ENCODE measurements around the gene ELF2. TPM values are rescaled to one million over a fixed set of nuclear protein-coding genes. Genes with fewer than 3 reads are reported as not detected.
"Not testable (repeated sequence)": the region's sequence is repeated elsewhere in the genome, so short reads cannot be mapped to it uniquely, and the experiment has no call there.

ELF2 gene
- total RNA-seq, 5 donors from 2014 or later (not counting 1 experiment from before 2014, with no cell fraction given): 52.8 to 78.1 (median 54.0) TPM

DNA sequence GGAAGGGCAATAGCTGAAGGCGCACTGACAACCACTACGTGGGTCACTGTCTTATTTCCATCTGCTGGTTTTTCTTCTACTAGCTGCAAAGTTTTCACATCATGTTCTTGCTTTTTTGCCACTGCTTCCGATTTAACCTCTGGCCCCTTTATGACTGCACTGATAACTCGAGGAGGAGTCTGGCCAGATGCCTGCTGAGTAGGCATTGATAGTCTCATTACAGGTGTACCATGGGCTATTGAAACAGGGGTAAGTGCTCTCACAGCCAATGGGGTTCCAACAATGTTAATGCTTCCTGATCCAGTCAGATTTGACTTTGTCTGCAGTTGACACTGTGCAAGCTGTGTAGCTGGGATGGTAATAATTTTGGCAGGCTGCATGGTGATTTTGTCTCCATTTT lies 118.0 kb downstream of the ELF2 start:
- H3K9me3 ChIP-seq; H3K4me1 ChIP-seq (ENCODE audit: control insufficient read depth in 1 of 2, extremely low read depth in 1 of 2, insufficient read depth in 2 of 2, low read length in 2 of 2); H3K4me3 Mint-ChIP-seq; H3K27me3 ChIP-seq (replicated peaks in 1 of 2; ENCODE audit: control insufficient read depth in 2 of 2, extremely low read depth in 1 of 2, insufficient read depth in 2 of 2, low read length in 1 of 2); H3K9me3 Mint-ChIP-seq; H3K27me3 Mint-ChIP-seq; H3K4me3 ChIP-seq (ENCODE audit: control insufficient read depth in 1 of 2, extremely low read depth in 1 of 2, low read length in 1 of 2); DNase-seq; ATAC-seq (replicated peaks in 1 of 4); H3K27ac ChIP-seq (ENCODE audit: low read length): not testable (repeated sequence)
- POLR2A ChIA-PET: interaction anchor here (0.6 to 0.7 kb wide), 5 partner anchors 14 to 311 kb away, joined by 3 to 5 read pairs (median 4); no protein-coding TSS in a partner anchor
- peak overlapping the region in 1 of 2 donors; percentile 72 for H3K27ac Mint-ChIP-seq
- H3K36me3 Mint-ChIP-seq: peaks cover 49% of the 10 kb centered on the region
- H3K36me3 ChIP-seq (ENCODE audit: control insufficient read depth in 2 of 2, extremely low read depth in 1 of 2, insufficient read depth in 1 of 2, low read length in 1 of 2): peaks cover 5 to 66% of the 10 kb centered on the region in 2 donors
- WGBS (ENCODE audit: insufficient coverage): 100% methylated on average over 2 of the region's 4 CpGs
- H3K4me1 Mint-ChIP-seq: peaks cover 39 to 40% (median 39%) of the 10 kb centered on the region in 3 donors
- CTCF ChIA-PET: interaction anchor here (0.7 to 1.1 kb wide), 3 partner anchors 18 to 28 kb away, joined by 3 to 5 read pairs (median 3); no protein-coding TSS in a partner anchor

DNA sequence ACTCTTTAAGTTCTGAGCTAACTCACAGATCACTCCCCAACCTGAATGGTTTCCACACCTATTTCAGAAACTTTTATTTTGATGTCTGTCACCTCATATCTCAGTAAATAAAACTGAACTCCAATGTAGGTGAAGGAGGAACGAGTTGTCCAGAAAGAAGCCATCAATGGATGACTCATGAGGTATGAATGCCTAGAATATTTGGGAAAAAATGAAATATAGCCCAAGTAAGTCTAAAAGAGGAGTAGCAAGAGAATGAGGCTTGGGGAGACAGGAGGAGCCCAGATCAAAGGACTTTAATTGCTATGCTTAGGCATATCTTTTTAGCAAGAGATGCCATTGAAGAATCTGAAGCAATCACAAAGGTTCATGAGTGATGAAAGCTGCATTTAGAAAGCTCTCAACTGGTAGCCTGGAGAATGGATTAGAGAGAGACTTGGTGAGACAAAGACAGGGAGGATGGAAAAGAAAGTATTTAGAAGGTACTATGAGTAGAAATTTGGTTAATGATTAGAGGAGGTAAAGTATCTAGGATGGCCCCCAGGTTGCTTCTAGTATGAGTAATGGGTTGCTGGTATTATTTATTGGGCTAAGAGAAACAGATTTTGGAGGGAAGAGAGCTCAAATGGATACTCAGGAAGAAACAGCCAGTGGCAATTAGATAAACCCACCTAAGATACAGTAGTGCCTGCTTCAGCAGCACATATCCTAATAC lies 122.1 kb downstream of the ELF2 start:
- Mint-ChIP-seq H3K4me1 (peaks cover 35 to 42% (median 39%) of the 10 kb centered on the region in 3 donors), H3K9me3 (no peaks in the 10 kb centered on the region), H3K27ac (peak overlapping the region; percentile 78 to 86), H3K36me3 (peaks cover 42% of the 10 kb centered on the region), H3K27me3 (no peaks in the 10 kb centered on the region), H3K4me3 (no peak overlapping the region)
- DNase-seq (no peak), ATAC-seq (replicated peaks in 1 of 4) (no peak)
- peaks cover 0 to 3% of the 10 kb centered on the region in 2 experiments for H3K4me1 ChIP-seq (ENCODE audit: control insufficient read depth in 1 of 2, extremely low read depth in 1 of 2, insufficient read depth in 2 of 2, low read length in 2 of 2)
- ChIA-PET POLR2A (interaction anchor here (0.7 kb wide), 2 partner anchors 24 to 542 kb away, joined by 3 read pairs; no protein-coding TSS in a partner anchor), CTCF (interaction anchor here (1.2 to 1.8 kb wide), 2 partner anchors 24 to 25 kb away, joined by 4 read pairs; no protein-coding TSS in a partner anchor)
- no peak overlapping the region for H3K4me3 ChIP-seq (ENCODE audit: control insufficient read depth in 1 of 2, extremely low read depth in 1 of 2, low read length in 1 of 2)
- H3K36me3 ChIP-seq (ENCODE audit: control insufficient read depth in 2 of 2, extremely low read depth in 1 of 2, insufficient read depth in 1 of 2, low read length in 1 of 2): peaks cover 5 to 47% of the 10 kb centered on the region in 2 donors
- WGBS (ENCODE audit: insufficient coverage): no CpG with 5 or more reads among the region's 1 CpG
- no peak overlapping the region for H3K27ac ChIP-seq (ENCODE audit: low read length)
- no peaks in the 10 kb centered on the region for H3K27me3 ChIP-seq (replicated peaks in 1 of 2; ENCODE audit: control insufficient read depth in 2 of 2, extremely low read depth in 1 of 2, insufficient read depth in 2 of 2, low read length in 1 of 2)
- H3K9me3 ChIP-seq: no peaks in the 10 kb centered on the region

DNA sequence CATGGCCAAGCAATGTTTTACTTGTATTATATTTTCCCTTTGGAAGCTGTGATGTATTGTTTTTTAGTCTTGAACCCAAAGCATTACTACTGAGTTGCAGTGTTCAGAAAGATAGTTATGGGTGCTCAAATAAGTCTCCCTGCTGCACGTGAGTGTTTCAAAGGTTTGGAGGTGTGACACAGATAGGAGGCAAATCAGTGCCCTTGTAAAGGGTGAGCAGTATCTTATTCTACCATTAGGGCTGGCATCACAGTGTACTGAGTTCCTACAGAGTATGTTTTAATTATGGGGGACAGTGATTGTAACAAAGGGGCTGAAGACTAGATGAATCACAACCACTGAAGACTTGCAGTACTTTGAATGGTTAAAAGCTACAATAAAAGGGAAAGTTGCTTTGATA lies 123.1 kb downstream of the ELF2 start:
- Mint-ChIP-seq H3K4me1 (peaks cover 32 to 38% (median 34%) of the 10 kb centered on the region in 3 donors), H3K27ac (peak overlapping the region; percentile 6 to 75), H3K4me3 (no peak overlapping the region), H3K9me3 (no peaks in the 10 kb centered on the region), H3K27me3 (no peaks in the 10 kb centered on the region), H3K36me3 (peaks cover 38% of the 10 kb centered on the region)
- Histone ChIP-seq H3K4me3 (ENCODE audit: control insufficient read depth in 1 of 2, extremely low read depth in 1 of 2, low read length in 1 of 2) (no peak overlapping the region), H3K27ac (ENCODE audit: low read length) (no peak overlapping the region), H3K9me3 (no peaks in the 10 kb centered on the region), H3K27me3 (replicated peaks in 1 of 2; ENCODE audit: control insufficient read depth in 2 of 2, extremely low read depth in 1 of 2, insufficient read depth in 2 of 2, low read length in 1 of 2) (no peaks in the 10 kb centered on the region), H3K36me3 (ENCODE audit: control insufficient read depth in 2 of 2, extremely low read depth in 1 of 2, insufficient read depth in 1 of 2, low read length in 1 of 2) (peaks cover 5 to 37% of the 10 kb centered on the region in 2 donors), H3K4me1 (ENCODE audit: control insufficient read depth in 1 of 2, extremely low read depth in 1 of 2, insufficient read depth in 2 of 2, low read length in 2 of 2) (peaks cover 0 to 3% of the 10 kb centered on the region in 2 experiments)
- DNase-seq (no peak), ATAC-seq (replicated peaks in 1 of 4) (no peak)
- POLR2A ChIA-PET: interaction anchor here (0.6 to 0.7 kb wide), 2 partner anchors 10 to 25 kb away, joined by 3 read pairs; no protein-coding TSS in a partner anchor
- 100% methylated on average over 1 of the region's 1 CpG for WGBS (ENCODE audit: insufficient coverage)
- CTCF ChIA-PET: interaction anchor here (1.2 to 1.8 kb wide), 2 partner anchors 23 to 24 kb away, joined by 4 read pairs; no protein-coding TSS in a partner anchor

DNA sequence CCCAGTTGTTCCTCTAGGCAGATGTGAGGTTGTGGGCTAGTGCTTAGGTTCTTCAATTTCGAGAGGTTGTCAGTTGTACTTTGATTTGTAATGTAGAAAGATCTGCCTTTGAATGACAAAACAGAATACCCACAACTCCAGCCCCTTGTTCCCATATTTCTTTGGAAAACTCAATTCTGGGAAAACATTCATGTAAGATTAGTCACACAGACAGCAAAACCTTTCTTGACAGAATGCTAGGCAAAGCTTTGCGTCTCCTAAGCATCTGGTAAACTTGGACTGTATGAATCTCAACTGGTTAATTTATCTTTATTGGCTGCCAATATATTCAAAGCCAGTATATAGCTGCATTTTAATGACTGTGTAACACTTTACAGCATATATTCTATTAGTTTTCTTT lies 126.6 kb downstream of the ELF2 start:
- 100% methylated on average over 1 of the region's 2 CpGs for WGBS (ENCODE audit: insufficient coverage)
- Histone ChIP-seq H3K9me3 (no peaks in the 10 kb centered on the region), H3K27ac (ENCODE audit: low read length) (no peak overlapping the region), H3K36me3 (ENCODE audit: control insufficient read depth in 2 of 2, extremely low read depth in 1 of 2, insufficient read depth in 1 of 2, low read length in 1 of 2) (peaks cover 0 to 27% of the 10 kb centered on the region in 2 donors), H3K4me3 (ENCODE audit: control insufficient read depth in 1 of 2, extremely low read depth in 1 of 2, low read length in 1 of 2) (no peak overlapping the region), H3K4me1 (ENCODE audit: control insufficient read depth in 1 of 2, extremely low read depth in 1 of 2, insufficient read depth in 2 of 2, low read length in 2 of 2) (no peaks in the 10 kb centered on the region), H3K27me3 (replicated peaks in 1 of 2; ENCODE audit: control insufficient read depth in 2 of 2, extremely low read depth in 1 of 2, insufficient read depth in 2 of 2, low read length in 1 of 2) (no peaks in the 10 kb centered on the region)
- H3K27me3 Mint-ChIP-seq: no peaks in the 10 kb centered on the region
- ChIA-PET POLR2A (interaction anchor here in 1 of 2 donors (0.6 kb wide), 2 partner anchors 29 to 478 kb away, joined by 5 to 6 read pairs; no protein-coding TSS in a partner anchor), CTCF (interaction anchor here in 1 of 2 donors (0.6 kb wide), 1 partner anchor 8 kb away, joined by 4 read pairs; no protein-coding TSS in a partner anchor)
- DNase-seq (no peak), ATAC-seq (replicated peaks in 1 of 4) (no peak)
- H3K36me3 Mint-ChIP-seq: peaks cover 30% of the 10 kb centered on the region
- peaks cover 8 to 19% (median 13%) of the 10 kb centered on the region in 3 donors for H3K4me1 Mint-ChIP-seq
- no peaks in the 10 kb centered on the region for H3K9me3 Mint-ChIP-seq
- no peak overlapping the region for H3K4me3 Mint-ChIP-seq
- H3K27ac Mint-ChIP-seq: no peak overlapping the region

DNA sequence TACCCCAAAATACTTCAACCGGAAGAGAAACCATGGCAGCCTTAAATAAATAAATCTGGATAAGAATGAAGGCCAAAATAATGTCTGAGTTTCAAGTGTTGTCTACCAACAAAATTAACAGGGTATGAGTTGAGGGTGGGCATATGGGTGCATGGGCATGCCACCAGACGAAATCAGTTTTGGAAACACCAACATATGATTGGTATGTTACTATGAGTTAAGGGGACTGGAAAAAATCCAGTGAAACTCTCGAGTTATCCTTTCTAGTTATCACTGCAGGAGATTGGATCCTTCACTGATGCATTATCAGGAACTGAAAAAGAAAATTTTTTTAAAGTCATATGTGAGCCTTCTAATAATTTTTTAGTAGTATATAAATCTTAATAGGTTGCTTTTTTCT lies 129.0 kb downstream of the ELF2 start:
- Histone ChIP-seq H3K27me3 (replicated peaks in 1 of 2; ENCODE audit: control insufficient read depth in 2 of 2, extremely low read depth in 1 of 2, insufficient read depth in 2 of 2, low read length in 1 of 2) (no peaks in the 10 kb centered on the region), H3K27ac (ENCODE audit: low read length) (no peak overlapping the region), H3K4me1 (ENCODE audit: control insufficient read depth in 1 of 2, extremely low read depth in 1 of 2, insufficient read depth in 2 of 2, low read length in 2 of 2) (no peaks in the 10 kb centered on the region), H3K9me3 (no peaks in the 10 kb centered on the region), H3K4me3 (ENCODE audit: control insufficient read depth in 1 of 2, extremely low read depth in 1 of 2, low read length in 1 of 2) (no peak overlapping the region), H3K36me3 (ENCODE audit: control insufficient read depth in 2 of 2, extremely low read depth in 1 of 2, insufficient read depth in 1 of 2, low read length in 1 of 2) (peaks cover 9 to 20% of the 10 kb centered on the region in 2 donors)
- POLR2A ChIA-PET: no interaction called here
- 100% methylated on average over 2 of the region's 3 CpGs for WGBS (ENCODE audit: insufficient coverage)
- Mint-ChIP-seq H3K27ac (no peak overlapping the region), H3K4me1 (peaks cover 0 to 4% (median 3%) of the 10 kb centered on the region in 3 donors), H3K4me3 (no peak overlapping the region), H3K36me3 (peaks cover 27% of the 10 kb centered on the region), H3K27me3 (no peaks in the 10 kb centered on the region), H3K9me3 (no peaks in the 10 kb centered on the region)
- ATAC-seq (replicated peaks in 1 of 4) (no peak), DNase-seq (no peak)
- CTCF ChIA-PET: interaction anchor here in 1 of 2 donors (1.2 kb wide), 1 partner anchor 9 kb away, joined by 3 read pairs; no protein-coding TSS in a partner anchor

DNA sequence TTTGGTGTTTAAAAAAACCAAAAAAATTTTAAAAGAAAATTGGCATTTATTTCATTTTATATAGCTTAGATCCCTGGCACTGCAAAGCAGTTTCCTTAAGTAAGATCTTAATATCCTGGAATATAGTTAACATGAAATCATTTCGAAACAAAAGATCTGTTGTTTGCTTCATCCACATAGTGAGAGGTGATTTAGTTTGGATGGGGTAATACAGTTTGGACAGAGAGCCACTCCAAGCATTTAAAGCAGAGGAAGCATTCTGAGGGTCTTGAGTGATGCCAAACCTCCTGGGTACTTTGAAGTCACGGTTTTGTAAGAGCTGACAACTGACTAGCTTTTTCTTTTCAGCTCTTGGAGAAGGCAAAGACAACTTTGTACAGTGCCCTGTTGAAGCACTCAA lies 132.7 kb downstream of the ELF2 start:
- no peaks in the 10 kb centered on the region for H3K27me3 Mint-ChIP-seq
- CTCF ChIA-PET: interaction anchor here (0.5 to 0.7 kb wide), 2 partner anchors 33 to 104 kb away, joined by 3 read pairs; no protein-coding TSS in a partner anchor

More for the DNA sequence above, 132.7 kb downstream of the ELF2 start:
- Histone ChIP-seq H3K27me3 (replicated peaks in 1 of 2; ENCODE audit: control insufficient read depth in 2 of 2, extremely low read depth in 1 of 2, insufficient read depth in 2 of 2, low read length in 1 of 2) (no peaks in the 10 kb centered on the region), H3K27ac (ENCODE audit: low read length) (no peak overlapping the region), H3K4me1 (ENCODE audit: control insufficient read depth in 1 of 2, extremely low read depth in 1 of 2, insufficient read depth in 2 of 2, low read length in 2 of 2) (no peaks in the 10 kb centered on the region), H3K36me3 (ENCODE audit: control insufficient read depth in 2 of 2, extremely low read depth in 1 of 2, insufficient read depth in 1 of 2, low read length in 1 of 2) (peaks cover 9 to 17% of the 10 kb centered on the region in 2 donors), H3K9me3 (no peaks in the 10 kb centered on the region), H3K4me3 (ENCODE audit: control insufficient read depth in 1 of 2, extremely low read depth in 1 of 2, low read length in 1 of 2) (no peak overlapping the region)
- ATAC-seq (replicated peaks in 1 of 4): no peak
- Mint-ChIP-seq H3K4me1 (peaks cover 9 to 11% (median 9%) of the 10 kb centered on the region in 3 donors), H3K9me3 (no peaks in the 10 kb centered on the region), H3K4me3 (no peak overlapping the region), H3K36me3 (peaks cover 28% of the 10 kb centered on the region), H3K27ac (no peak overlapping the region)
- POLR2A ChIA-PET: interaction anchor here (0.6 to 0.7 kb wide), 2 partner anchors 9 to 28 kb away, joined by 3 read pairs; no protein-coding TSS in a partner anchor
- DNase-seq: no peak
- 100% methylated on average over 1 of the region's 2 CpGs for WGBS (ENCODE audit: insufficient coverage)
